HG03025 (cell line): Measurements from ENCODE around the gene DMPK.
"Not testable (repeated sequence)": the region's sequence is repeated elsewhere in the genome, so short reads cannot be mapped to it uniquely, and the experiment has no call there.

Experiments
- ATAC-seq: cut with Tn5 transposase; IDR thresholded peaks from one replicate; pipeline ENCODE4 v1.9.1; 2021; ENCODE audit warnings: mild to moderate bottlenecking, moderate library complexity; ENCODE audit not compliant: unreplicated experiment, low FRiP score

DMPK gene

GRCh38 chr19:45815481-45816216 lies 33.4 kb upstream of the DMPK start:
- ATAC-seq = no peak

GRCh38 chr19:45814851-45815480 lies 32.7 kb upstream of the DMPK start, which contains the start of gene RSPH6A:
TSS of gene RSPH6A (minus strand) at chr19:45815308. CDS start at chr19:45815176, 132 bp downstream.
- no peak for ATAC-seq

- no peak for ATAC-seq
These were observed 32.0 kb upstream of the DMPK start for GRCh38 chr19:45814166-45814780.

- ATAC-seq = no peak
These were observed 30.0 kb upstream of the DMPK start for GRCh38 chr19:45812297-45812696.

GRCh38 chr19:45809643-45810159 lies 27.4 kb upstream of the DMPK start:
- ATAC-seq = no peak

GRCh38 chr19:45805719-45806118 lies 23.4 kb upstream of the DMPK start:
- ATAC-seq = no peak

GRCh38 chr19:45804959-45805230 lies 22.6 kb upstream of the DMPK start:
- ATAC-seq = no peak

GRCh38 chr19:45804140-45804958 lies 22.1 kb upstream of the DMPK start:
- ATAC-seq = no peak

GRCh38 chr19:45801603-45802175 lies 19.4 kb upstream of the DMPK start:
- ATAC-seq = no peak

- no peak for ATAC-seq
These were observed 17.8 kb upstream of the DMPK start for GRCh38 chr19:45800070-45800553.

GRCh38 chr19:45799541-45799940 lies 17.3 kb upstream of the DMPK start:
- not testable (repeated sequence) for ATAC-seq

- ATAC-seq = no peak
These were observed 16.8 kb upstream of the DMPK start for GRCh38 chr19:45798995-45799517.

GRCh38 chr19:45794627-45795026 lies 12.3 kb upstream of the DMPK start:
- ATAC-seq = no peak

GRCh38 chr19:45793876-45794275 lies 11.6 kb upstream of the DMPK start:
- ATAC-seq = no peak

- ATAC-seq = no peak
These were observed 10.9 kb upstream of the DMPK start for GRCh38 chr19:45793178-45793564.

- peak; percentile 82 for ATAC-seq
These were observed 10.3 kb upstream of the DMPK start, which contains the start of gene DMWD for GRCh38 chr19:45792470-45793177. TSS of gene DMWD (minus strand) at chr19:45792845. CDS start at chr19:45792756, 89 bp downstream.

- ATAC-seq = peak; percentile 9
These were observed 9.6 kb upstream of the DMPK start for GRCh38 chr19:45791744-45792469.

GRCh38 chr19:45790942-45791341 lies 8.7 kb upstream of the DMPK start:
- no peak for ATAC-seq
